Bronchial epithelial cell (primary cell): Measurements from ENCODE around the gene NFATC4. TPM values are rescaled to one million over a fixed set of nuclear protein-coding genes. Genes with fewer than 3 reads are reported as not detected.

Source experiments
- DNase-seq: peaks from one replicate; pipeline ENCODE4 v3.0.0-alpha.2; 2010; ENCODE audit warnings: low read depth
- FAIRE-seq: peaks from 2 replicates; lab custom pipeline; 2011; peaks lifted over from hg19 to GRCh38; lab: Jason Lieb, UNC
- H3K27me3 ChIP-seq: 2 replicates; pipeline ENCODE4 v1.5.1; 2011; ENCODE audit warnings: low read length; ENCODE audit not compliant: control insufficient read depth, insufficient read depth
- H3K36me3 ChIP-seq: 2 replicates; pipeline ENCODE4 v1.5.1; 2011; ENCODE audit warnings: low read length; ENCODE audit not compliant: control insufficient read depth, insufficient read depth
- H3K4me3 ChIP-seq: 2 replicates; pipeline ENCODE4 v1.5.1; 2011; ENCODE audit warnings: mild to moderate bottlenecking, low read depth, low read length, control low read depth
- total RNA-seq: library from RNA; depleted of rRNA; stranded (reverse); fragments of >200 nt; gene quantifications from 2 replicates; pipeline ENCODE4 v1.2.1, GENCODE V29; 2014
- TF ChIP-seq, protein P1 (sequence below): IDR thresholded peaks from 2 replicates; pipeline ENCODE4 v1.5.1; 2011; ENCODE audit warnings: mild to moderate bottlenecking, moderate library complexity, low read length, control low read depth, inconsistent platforms; ENCODE audit not compliant: insufficient read depth, severe bottlenecking

Gene NFATC4
- total RNA-seq, 1 donor from 2014 or later = 4.7 TPM

DNA sequence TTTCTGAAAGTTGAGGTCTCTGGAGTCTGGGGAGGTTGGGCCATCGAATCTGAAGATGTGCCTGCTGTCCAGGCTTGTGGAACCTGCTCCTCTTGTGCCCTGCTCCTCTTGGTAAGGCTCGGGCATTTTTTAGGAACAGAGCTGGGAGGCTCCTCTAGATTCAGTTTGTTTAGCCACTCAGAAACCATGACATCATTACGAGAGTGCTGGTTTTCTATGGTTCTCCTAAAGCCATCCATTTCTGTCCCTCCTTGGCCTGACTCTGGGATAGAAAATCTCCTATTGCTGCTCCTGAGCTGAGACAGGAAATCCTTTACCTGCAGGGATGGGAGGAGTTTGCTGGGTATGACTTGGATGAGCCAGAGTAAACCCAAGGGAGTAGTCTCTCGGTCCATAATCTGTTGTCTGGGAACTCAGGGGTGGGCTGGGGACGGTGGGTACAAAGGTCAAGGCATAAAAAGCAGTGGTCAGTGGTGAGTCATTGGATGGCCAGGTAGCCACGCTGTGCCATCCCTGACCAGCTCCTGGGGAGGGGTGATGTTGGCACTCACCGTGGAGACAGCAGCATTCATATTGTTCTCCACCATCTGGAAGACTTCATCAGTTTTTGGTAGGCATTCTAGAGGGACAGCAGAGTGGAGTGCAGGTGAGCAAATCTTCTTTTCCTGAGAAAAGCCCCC is 30.7 kb upstream of the NFATC4 start:
- TF ChIP-seq, protein P1, sequence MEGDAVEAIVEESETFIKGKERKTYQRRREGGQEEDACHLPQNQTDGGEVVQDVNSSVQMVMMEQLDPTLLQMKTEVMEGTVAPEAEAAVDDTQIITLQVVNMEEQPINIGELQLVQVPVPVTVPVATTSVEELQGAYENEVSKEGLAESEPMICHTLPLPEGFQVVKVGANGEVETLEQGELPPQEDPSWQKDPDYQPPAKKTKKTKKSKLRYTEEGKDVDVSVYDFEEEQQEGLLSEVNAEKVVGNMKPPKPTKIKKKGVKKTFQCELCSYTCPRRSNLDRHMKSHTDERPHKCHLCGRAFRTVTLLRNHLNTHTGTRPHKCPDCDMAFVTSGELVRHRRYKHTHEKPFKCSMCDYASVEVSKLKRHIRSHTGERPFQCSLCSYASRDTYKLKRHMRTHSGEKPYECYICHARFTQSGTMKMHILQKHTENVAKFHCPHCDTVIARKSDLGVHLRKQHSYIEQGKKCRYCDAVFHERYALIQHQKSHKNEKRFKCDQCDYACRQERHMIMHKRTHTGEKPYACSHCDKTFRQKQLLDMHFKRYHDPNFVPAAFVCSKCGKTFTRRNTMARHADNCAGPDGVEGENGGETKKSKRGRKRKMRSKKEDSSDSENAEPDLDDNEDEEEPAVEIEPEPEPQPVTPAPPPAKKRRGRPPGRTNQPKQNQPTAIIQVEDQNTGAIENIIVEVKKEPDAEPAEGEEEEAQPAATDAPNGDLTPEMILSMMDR = no peak
- no peak for DNase-seq
- Histone ChIP-seq H3K36me3 (peaks cover 2% of the 10 kb centered on the region), H3K4me3 (no peak overlapping the region), H3K27me3 (no peaks in the 10 kb centered on the region)
- FAIRE-seq = peak; percentile 60

DNA sequence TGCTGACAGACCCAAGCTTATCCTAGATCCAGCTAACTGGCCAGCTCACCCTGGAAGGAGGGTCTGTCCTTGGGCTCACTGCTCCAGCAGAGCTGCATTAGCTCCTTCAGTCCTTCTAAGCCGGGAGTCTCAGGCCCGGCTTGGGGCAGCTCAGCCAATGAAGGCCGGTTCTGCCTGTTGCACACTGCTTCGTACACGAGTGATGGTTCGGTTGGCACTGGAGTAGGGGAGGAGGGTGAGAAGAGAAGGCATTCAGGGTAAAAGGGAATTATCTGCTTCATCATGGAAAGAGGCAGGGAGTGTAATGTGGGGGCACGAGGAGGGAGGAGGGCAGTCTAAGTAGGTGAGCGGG is 30.2 kb upstream of the NFATC4 start:
- Histone ChIP-seq H3K36me3 (peaks cover 2% of the 10 kb centered on the region), H3K27me3 (no peaks in the 10 kb centered on the region), H3K4me3 (no peak overlapping the region)
- FAIRE-seq (no peak), DNase-seq (no peak)
- TF ChIP-seq, protein P1 = no peak

DNA sequence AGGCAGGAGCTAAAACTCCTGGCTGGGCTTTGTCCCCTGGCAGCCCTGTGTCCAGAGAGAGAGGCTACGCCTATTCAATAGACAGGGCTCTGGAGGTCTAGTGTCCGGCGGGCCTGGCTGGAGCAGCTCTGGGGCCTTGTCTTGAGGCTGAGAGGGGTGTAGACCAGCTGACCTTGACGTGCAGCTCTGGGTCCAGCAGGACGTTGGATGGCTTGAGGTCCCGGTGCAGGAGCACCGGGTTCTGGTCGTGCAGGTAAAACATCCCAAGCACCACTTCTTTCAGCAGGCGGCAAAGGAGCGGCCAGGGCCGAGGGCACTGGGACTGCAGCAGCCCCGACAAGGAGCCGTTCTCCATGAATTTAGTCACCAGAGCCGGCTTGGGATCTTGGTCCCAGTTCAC is 29.1 kb upstream of the NFATC4 start:
- Histone ChIP-seq H3K36me3 (peaks cover 2% of the 10 kb centered on the region), H3K4me3 (no peak overlapping the region), H3K27me3 (no peaks in the 10 kb centered on the region)
- FAIRE-seq (no peak), DNase-seq (no peak)
- TF ChIP-seq, protein P1 = no peak

DNA sequence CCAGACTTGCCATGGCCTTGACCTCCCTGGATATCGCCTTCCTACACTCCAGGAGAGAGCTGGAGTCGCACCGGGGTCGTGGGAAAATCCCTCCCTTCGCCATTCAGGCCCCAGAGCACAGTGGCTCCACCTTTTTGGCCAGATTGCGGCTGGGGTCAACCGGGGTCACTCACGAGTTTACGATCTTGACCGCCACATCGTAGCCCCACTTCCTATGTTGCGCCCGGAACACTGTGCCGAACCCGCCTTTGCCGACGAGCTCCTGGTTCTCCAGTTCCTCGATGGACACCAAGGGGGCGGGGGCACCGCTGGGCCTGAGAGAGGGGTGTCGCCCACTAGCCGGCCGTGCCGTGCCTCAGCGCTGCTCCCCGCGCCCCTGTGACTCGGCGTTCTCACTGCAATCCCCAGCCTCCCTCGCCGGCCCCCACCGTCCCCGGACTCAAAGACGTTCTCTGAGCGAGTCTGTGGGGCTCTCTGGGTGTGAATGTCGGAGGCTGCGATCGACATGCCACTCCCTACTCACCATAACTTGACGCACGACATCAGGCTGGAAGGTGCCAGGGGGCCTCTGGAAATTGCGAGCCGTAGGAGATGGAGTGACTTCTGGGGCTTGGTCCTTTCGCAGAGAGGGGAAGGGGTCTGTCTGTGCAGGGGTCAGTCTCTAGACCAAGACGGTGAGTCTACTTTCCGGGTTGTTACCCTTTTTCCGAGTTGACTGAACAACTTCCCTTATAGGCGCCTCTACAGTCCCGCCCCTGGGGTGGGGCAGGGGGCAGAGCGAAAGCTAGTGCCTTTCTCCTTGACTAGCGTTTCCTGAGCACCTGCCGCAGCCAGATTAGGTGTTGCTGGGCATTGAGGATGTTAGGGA is 28.5 kb upstream of the NFATC4 start, which contains the start of gene RIPK3:
RIPK3 (minus strand) TSS at position 708 of the 868 bp plus-strand sequence; CDS start at position 543, 165 bp downstream.
- FAIRE-seq = no peak

DNA sequence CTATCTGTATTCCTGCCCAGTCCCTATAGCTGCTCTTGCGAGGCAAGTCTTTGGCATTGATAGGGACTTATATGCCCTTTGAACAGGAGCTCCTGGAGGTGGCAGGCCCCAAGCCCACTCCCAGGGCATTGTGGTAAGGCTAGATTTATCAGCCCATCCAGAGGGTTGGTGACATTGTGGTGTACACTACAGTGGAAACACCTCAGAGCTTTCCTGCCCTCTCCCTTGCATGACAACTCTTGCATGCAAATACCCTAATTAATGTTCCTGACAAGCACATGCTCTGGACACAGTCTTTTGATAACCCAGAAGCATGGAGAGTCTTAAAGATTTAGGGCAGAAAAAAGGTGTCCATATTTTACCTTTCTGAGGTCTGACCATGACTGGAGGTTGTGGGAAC is 27.4 kb upstream of the NFATC4 start:
- Histone ChIP-seq H3K4me3 (no peak overlapping the region), H3K27me3 (no peaks in the 10 kb centered on the region), H3K36me3 (peaks cover 2% of the 10 kb centered on the region)
- no peak for FAIRE-seq
- no peak for DNase-seq
- TF ChIP-seq, protein P1 = no peak

More for the DNA sequence above, 28.5 kb upstream of the NFATC4 start, which contains the start of gene RIPK3:
- H3K27me3 ChIP-seq = no peaks in the 10 kb centered on the region
- peaks cover 2% of the 10 kb centered on the region for H3K36me3 ChIP-seq
- peak within 1 kb of the TSS; percentile 48 for H3K4me3 ChIP-seq
- DNase-seq = peak; percentile 46
- TF ChIP-seq, protein P1 = no peak
